ENCODE results near the gene LRRFIP2. TPM values are rescaled to one million over a fixed set of nuclear protein-coding genes. Genes with fewer than 3 reads are reported as not detected.
"Not testable (repeated sequence)": the region's sequence is repeated elsewhere in the genome, so short reads cannot be mapped to it uniquely, and the experiment has no call there.

LRRFIP2 gene
- total RNA-seq, 1 donor from 2014 or later = 54.6 TPM

- no peak for DNase-seq (ENCODE audit: low spot score)
Observed at GRCh38 chr3:37143821-37144220, 30.6 kb downstream of the LRRFIP2 start.

GRCh38 chr3:37141676-37142075 lies 32.7 kb downstream of the LRRFIP2 start:
- no peak for DNase-seq (ENCODE audit: low spot score)

- DNase-seq (ENCODE audit: low spot score) = no peak
Observed at GRCh38 chr3:37140899-37141541, 33.4 kb downstream of the LRRFIP2 start.

- DNase-seq (ENCODE audit: low spot score) = no peak
Observed at GRCh38 chr3:37139567-37140052, 34.8 kb downstream of the LRRFIP2 start.

GRCh38 chr3:37138816-37139215 lies 35.6 kb downstream of the LRRFIP2 start:
- no peak for DNase-seq (ENCODE audit: low spot score)

- no peak for DNase-seq (ENCODE audit: low spot score)
Observed at GRCh38 chr3:37137516-37137915, 36.9 kb downstream of the LRRFIP2 start.

GRCh38 chr3:37136067-37136466 lies 38.3 kb downstream of the LRRFIP2 start:
- no peak for DNase-seq (ENCODE audit: low spot score)

- no peak for DNase-seq (ENCODE audit: low spot score)
Observed at GRCh38 chr3:37135561-37135960, 38.8 kb downstream of the LRRFIP2 start.

- DNase-seq (ENCODE audit: low spot score) = no peak
Observed at GRCh38 chr3:37132334-37132733, 42.0 kb downstream of the LRRFIP2 start.

GRCh38 chr3:37131860-37132144 lies 42.6 kb downstream of the LRRFIP2 start:
- DNase-seq (ENCODE audit: low spot score) = no peak

- no peak for DNase-seq (ENCODE audit: low spot score)
Observed at GRCh38 chr3:37130984-37131859, 43.2 kb downstream of the LRRFIP2 start.

GRCh38 chr3:37130448-37130847 lies 43.9 kb downstream of the LRRFIP2 start:
- no peak for DNase-seq (ENCODE audit: low spot score)

- DNase-seq (ENCODE audit: low spot score) = no peak
Observed at GRCh38 chr3:37129871-37130270, 44.5 kb downstream of the LRRFIP2 start.

- no peak for DNase-seq (ENCODE audit: low spot score)
Observed at GRCh38 chr3:37127340-37127739, 47.0 kb downstream of the LRRFIP2 start.

- DNase-seq (ENCODE audit: low spot score) = no peak
Observed at GRCh38 chr3:37126856-37127255, 47.5 kb downstream of the LRRFIP2 start.

- DNase-seq (ENCODE audit: low spot score) = no peak
Observed at GRCh38 chr3:37125195-37126073, 48.9 kb downstream of the LRRFIP2 start.

GRCh38 chr3:37124435-37124834 lies 49.9 kb downstream of the LRRFIP2 start:
- DNase-seq (ENCODE audit: low spot score) = no peak

GRCh38 chr3:37123292-37123691 lies 51.1 kb downstream of the LRRFIP2 start:
- no peak for DNase-seq (ENCODE audit: low spot score)

GRCh38 chr3:37122069-37122468 lies 52.3 kb downstream of the LRRFIP2 start:
- not testable (repeated sequence) for DNase-seq (ENCODE audit: low spot score)

- DNase-seq (ENCODE audit: low spot score) = no peak
Observed at GRCh38 chr3:37118163-37118562, 56.2 kb downstream of the LRRFIP2 start.

- no peak for DNase-seq (ENCODE audit: low spot score)
Observed at GRCh38 chr3:37117548-37117947, 56.8 kb downstream of the LRRFIP2 start.

GRCh38 chr3:37116998-37117397 lies 57.4 kb downstream of the LRRFIP2 start:
- DNase-seq (ENCODE audit: low spot score) = no peak
